Fibroblast of lung (primary cell): ENCODE measurements around the gene NCSTN. TPM values are rescaled to one million over a fixed set of nuclear protein-coding genes. Genes with fewer than 3 reads are reported as not detected.

Source experiments
- DNase-seq, 2 donors: peaks; one replicate each; pipeline versions ENCODE4 v3.0.0 to v3.0.0-alpha.2; 2010; ENCODE audit warnings: low read depth in 2 of 2
- H2AFZ ChIP-seq: 2 replicates; pipeline ENCODE4 v1.5.1; 2012; ENCODE audit warnings: low read length, control low read depth, inconsistent platforms
- H3K27ac ChIP-seq: 2 replicates; pipeline ENCODE4 v1.5.1; 2011; ENCODE audit warnings: low read length, control low read depth; ENCODE audit not compliant: insufficient read depth
- H3K27me3 ChIP-seq: 2 replicates; pipeline ENCODE4 v1.5.1; 2011; ENCODE audit warnings: mild to moderate bottlenecking, low read length; ENCODE audit not compliant: control insufficient read depth, insufficient read depth
- H3K36me3 ChIP-seq: 2 replicates; pipeline ENCODE4 v1.5.1; 2011; ENCODE audit warnings: low read length; ENCODE audit not compliant: control insufficient read depth, insufficient read depth
- H3K4me1 ChIP-seq: 2 replicates; pipeline ENCODE4 v1.5.1; 2011; ENCODE audit warnings: low read length; ENCODE audit not compliant: control insufficient read depth, insufficient read depth; ENCODE audit errors: extremely low read depth
- H3K4me2 ChIP-seq: 2 replicates; pipeline ENCODE4 v1.5.1; 2011; ENCODE audit warnings: low read length, control low read depth; ENCODE audit not compliant: insufficient read depth; ENCODE audit errors: extremely low read depth
- H3K4me3 ChIP-seq, 4 experiments: fragments of 200-600 bp in 1 of 4; sonication (generic) in 1 of 4; replicated peaks in 1 of 4; 2 replicates each; pipeline ENCODE4 v1.5.1; 2011 to 2016; ENCODE audit warnings: low read length in 4 of 4, low read depth in 3 of 4, mild to moderate bottlenecking in 3 of 4, control low read depth in 2 of 4, inconsistent platforms in 1 of 4, mixed read lengths in 1 of 4; ENCODE audit not compliant: insufficient read depth in 1 of 4; ENCODE audit errors: control extremely low read depth in 1 of 4
- H3K79me2 ChIP-seq: 2 replicates; pipeline ENCODE4 v1.5.1; 2012; ENCODE audit warnings: mild to moderate bottlenecking, low read length, inconsistent platforms; ENCODE audit not compliant: control insufficient read depth, insufficient read depth
- H3K9ac ChIP-seq: 2 replicates; pipeline ENCODE4 v1.5.1; 2011; ENCODE audit warnings: mild to moderate bottlenecking, low read length, control low read depth; ENCODE audit not compliant: insufficient read depth
- H3K9me3 ChIP-seq: 2 replicates; pipeline ENCODE4 v1.5.1; 2012; ENCODE audit warnings: low read depth, low read length; ENCODE audit not compliant: control insufficient read depth, insufficient read depth
- H4K20me1 ChIP-seq: 2 replicates; pipeline ENCODE4 v1.5.1; 2011; ENCODE audit warnings: low read length; ENCODE audit not compliant: control insufficient read depth, insufficient read depth; ENCODE audit errors: extremely low read depth
- EZH2 ChIP-seq: IDR thresholded peaks from 2 replicates; pipeline ENCODE4 v1.5.1; 2012; ENCODE audit warnings: low read length, control low read depth, mild to moderate bottlenecking; ENCODE audit errors: missing control alignments
- polyA plus RNA-seq, 2 donors: library from polyadenylated mRNA; depleted of rRNA in 1 of 2; stranded (reverse) in 1 of 2; unstranded in 1 of 2; fragments of >200 nt; gene quantifications; 2 replicates each; pipeline ENCODE4 v1.2.1, GENCODE V29; 2011 to 2012; ENCODE audit warnings: missing spikeins in 1 of 2
- total RNA-seq: library from RNA; depleted of rRNA; stranded (reverse); fragments of >200 nt; gene quantifications from 2 replicates; pipeline ENCODE4 v1.2.1, GENCODE V29; 2014
- TF ChIP-seq, protein P1 (sequence below), 2 donors: IDR thresholded peaks in 1 of 2; conservative IDR thresholded peaks in 1 of 2; 1 replicate in 1 of 2; 2 replicates in 1 of 2; pipeline ENCODE4 v1.5.1; 2011 to 2012; ENCODE audit warnings: low read length in 2 of 2, control low read depth in 1 of 2, inconsistent platforms in 1 of 2, low read depth in 1 of 2, mild to moderate bottlenecking in 1 of 2

NCSTN gene
- total and polyA plus RNA-seq, 2 donors (not counting 1 experiment from before 2014, with no cell fraction given), result 97.1 to 188 TPM

DNA sequence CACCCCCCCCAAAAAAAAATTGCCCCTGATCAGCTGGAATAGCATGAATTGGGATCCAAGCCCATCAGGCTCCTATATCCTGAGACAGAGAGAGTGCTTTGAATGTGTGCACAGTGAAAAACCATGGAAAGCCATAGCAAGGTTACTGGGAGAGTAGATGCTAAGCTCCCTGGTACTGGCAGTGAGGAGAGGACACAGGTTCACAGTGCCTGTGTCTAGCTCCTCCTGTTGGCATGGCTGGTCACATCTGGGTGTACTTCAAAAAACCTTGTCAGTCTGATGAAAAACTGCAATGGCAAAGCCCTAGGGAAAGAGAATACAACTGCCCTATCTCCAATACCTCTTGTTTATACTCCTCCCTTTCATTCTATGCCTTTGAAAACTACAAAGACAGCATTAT lies 13.1 kb upstream of the NCSTN start:
- Histone ChIP-seq H3K9ac (no peak overlapping the region), H3K79me2 (peaks cover 5% of the 10 kb centered on the region), H3K27me3 (no peaks in the 10 kb centered on the region), H3K9me3 (no peaks in the 10 kb centered on the region), H4K20me1 (no peaks in the 10 kb centered on the region), H3K27ac (no peak overlapping the region), H3K36me3 (peaks cover 25% of the 10 kb centered on the region), H3K4me2 (no peak overlapping the region), H2AFZ (no peak overlapping the region), H3K4me3 (no peak overlapping the region), H3K4me1 (no peaks in the 10 kb centered on the region)
- DNase-seq, result no peak
- TF ChIP-seq EZH2, result no peak
- TF ChIP-seq, protein P1, sequence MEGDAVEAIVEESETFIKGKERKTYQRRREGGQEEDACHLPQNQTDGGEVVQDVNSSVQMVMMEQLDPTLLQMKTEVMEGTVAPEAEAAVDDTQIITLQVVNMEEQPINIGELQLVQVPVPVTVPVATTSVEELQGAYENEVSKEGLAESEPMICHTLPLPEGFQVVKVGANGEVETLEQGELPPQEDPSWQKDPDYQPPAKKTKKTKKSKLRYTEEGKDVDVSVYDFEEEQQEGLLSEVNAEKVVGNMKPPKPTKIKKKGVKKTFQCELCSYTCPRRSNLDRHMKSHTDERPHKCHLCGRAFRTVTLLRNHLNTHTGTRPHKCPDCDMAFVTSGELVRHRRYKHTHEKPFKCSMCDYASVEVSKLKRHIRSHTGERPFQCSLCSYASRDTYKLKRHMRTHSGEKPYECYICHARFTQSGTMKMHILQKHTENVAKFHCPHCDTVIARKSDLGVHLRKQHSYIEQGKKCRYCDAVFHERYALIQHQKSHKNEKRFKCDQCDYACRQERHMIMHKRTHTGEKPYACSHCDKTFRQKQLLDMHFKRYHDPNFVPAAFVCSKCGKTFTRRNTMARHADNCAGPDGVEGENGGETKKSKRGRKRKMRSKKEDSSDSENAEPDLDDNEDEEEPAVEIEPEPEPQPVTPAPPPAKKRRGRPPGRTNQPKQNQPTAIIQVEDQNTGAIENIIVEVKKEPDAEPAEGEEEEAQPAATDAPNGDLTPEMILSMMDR (conservative IDR thresholded peaks at IDR 0.05 in 1 of 2, IDR thresholded peaks at IDR 0.05 in 1 of 2; ENCODE audit: low read depth in 1 of 2, low read length in 2 of 2), result no peak

DNA sequence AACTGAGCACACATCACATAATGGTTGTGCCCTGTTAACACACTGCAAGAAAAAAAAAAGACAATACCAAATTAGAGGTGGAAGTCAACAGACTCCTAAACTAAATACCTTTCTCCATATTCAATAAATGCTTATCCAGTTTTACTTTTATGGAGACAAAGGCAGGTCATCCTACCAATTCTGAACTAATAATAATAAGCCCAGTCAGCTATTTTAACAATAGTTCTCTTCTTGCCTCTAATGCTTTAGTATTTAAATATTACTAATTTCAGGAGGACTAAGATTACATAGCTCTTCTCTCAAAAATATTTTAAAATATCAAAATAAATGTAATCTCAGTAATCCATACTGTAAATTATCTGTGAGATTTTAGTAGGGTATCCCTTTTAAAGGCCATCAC lies 10.7 kb upstream of the NCSTN start:
- H3K27me3 ChIP-seq, result no peaks in the 10 kb centered on the region
- no peaks in the 10 kb centered on the region for H3K4me1 ChIP-seq
- no peak overlapping the region for H3K27ac ChIP-seq
- H3K79me2 ChIP-seq, result peaks cover 18% of the 10 kb centered on the region
- H3K4me2 ChIP-seq, result no peak overlapping the region
- no peak overlapping the region for H2AFZ ChIP-seq
- H3K9ac ChIP-seq, result no peak overlapping the region
- H3K36me3 ChIP-seq, result peaks cover 16% of the 10 kb centered on the region
- no peak overlapping the region for H3K4me3 ChIP-seq
- no peaks in the 10 kb centered on the region for H3K9me3 ChIP-seq
- TF ChIP-seq, protein P1 (conservative IDR thresholded peaks at IDR 0.05 in 1 of 2, IDR thresholded peaks at IDR 0.05 in 1 of 2; ENCODE audit: low read depth in 1 of 2, low read length in 2 of 2), result no peak
- no peak for TF ChIP-seq EZH2
- DNase-seq, result no peak
- H4K20me1 ChIP-seq, result no peaks in the 10 kb centered on the region

DNA sequence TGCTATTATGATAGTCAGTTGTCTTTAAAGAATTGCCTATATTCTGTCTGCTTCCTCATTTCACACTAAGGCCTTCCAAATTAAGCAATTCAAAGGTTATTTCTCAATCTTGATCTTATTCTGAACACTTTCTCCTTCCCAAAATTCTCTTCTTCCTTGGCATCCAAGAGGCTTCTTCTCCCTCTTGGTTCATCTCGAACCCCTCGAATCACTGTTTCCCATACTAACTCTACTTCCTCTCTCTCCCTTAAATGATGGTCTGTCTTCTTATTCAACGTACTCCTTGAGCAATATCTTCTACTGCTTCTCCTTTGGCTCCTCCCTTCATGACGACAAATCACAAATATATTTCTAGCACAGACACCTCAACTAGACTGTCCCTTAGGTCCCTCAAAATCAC lies 4.6 kb upstream of the NCSTN start:
- no peak overlapping the region for H3K9ac ChIP-seq
- no peak for TF ChIP-seq EZH2
- TF ChIP-seq, protein P1 (conservative IDR thresholded peaks at IDR 0.05 in 1 of 2, IDR thresholded peaks at IDR 0.05 in 1 of 2; ENCODE audit: low read depth in 1 of 2, low read length in 2 of 2), result no peak

More for the DNA sequence above, 4.6 kb upstream of the NCSTN start:
- H3K4me2 ChIP-seq, result no peak overlapping the region
- H3K4me3 ChIP-seq, result no peak overlapping the region
- no peaks in the 10 kb centered on the region for H3K27me3 ChIP-seq
- peaks cover 12% of the 10 kb centered on the region for H3K36me3 ChIP-seq
- peaks cover 68% of the 10 kb centered on the region for H3K79me2 ChIP-seq
- peaks cover 2% of the 10 kb centered on the region for H3K4me1 ChIP-seq
- no peak overlapping the region for H3K27ac ChIP-seq
- H3K9me3 ChIP-seq, result no peaks in the 10 kb centered on the region
- no peak overlapping the region for H2AFZ ChIP-seq
- H4K20me1 ChIP-seq, result no peaks in the 10 kb centered on the region
- DNase-seq, result no peak
